ENCODE results near the gene SLC51B. TPM values are rescaled to one million over a fixed set of nuclear protein-coding genes. Genes with fewer than 3 reads are reported as not detected.

SLC51B gene
- total RNA-seq, 1 experiment from 2014 or later: not detected

DNA sequence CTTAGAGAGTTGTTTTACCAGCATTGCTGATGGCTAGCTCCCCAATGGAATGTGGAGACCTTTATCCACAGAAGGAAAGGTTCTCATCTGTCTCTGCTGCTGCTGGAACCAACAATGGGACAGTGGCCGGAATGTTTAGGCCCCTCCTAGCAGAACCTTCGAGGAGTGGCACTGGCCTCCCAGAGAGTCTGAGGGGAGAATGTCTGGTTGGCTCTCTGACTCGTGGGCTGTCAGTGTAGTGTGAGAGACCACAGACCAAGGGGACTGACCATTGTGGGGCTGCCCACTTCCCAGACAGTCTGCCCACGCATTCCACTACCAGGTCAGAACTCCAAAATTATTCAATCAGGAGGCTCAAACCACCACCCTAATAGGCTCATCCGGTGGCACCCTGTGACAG lies 17.5 kb downstream of the SLC51B start:
- Histone ChIP-seq H3K9me2 (ENCODE audit: insufficient read depth) (no peaks in the 10 kb centered on the region), H3K79me2 (ENCODE audit: insufficient read depth, low read length) (no peaks in the 10 kb centered on the region), H3K4me1 (ENCODE audit: control insufficient read depth in 1 of 2, insufficient read depth in 2 of 2, low read length in 2 of 2) (peaks cover 6 to 8% of the 10 kb centered on the region in 2 experiments), H3K9ac (ENCODE audit: low read length) (no peak overlapping the region), H3K36me3 (ENCODE audit: control insufficient read depth in 1 of 2, insufficient read depth in 2 of 2, low read length in 2 of 2) (no peaks in the 10 kb centered on the region), H3K27ac (ENCODE audit: low read depth, low read length) (no peak overlapping the region), H3K9me3 (ENCODE audit: control insufficient read depth in 1 of 2, insufficient read depth in 1 of 2, low read depth in 1 of 2, low read length in 2 of 2) (no peaks in the 10 kb centered on the region), H3K4me3 (replicated peaks in 1 of 2; ENCODE audit: low read depth in 1 of 2, low read length in 2 of 2) (no peak overlapping the region), H4K20me1 (ENCODE audit: insufficient read depth) (no peaks in the 10 kb centered on the region), H3K27me3 (ENCODE audit: insufficient read depth, low read length) (no peaks in the 10 kb centered on the region), H3K4me2 (ENCODE audit: low read length) (no peak overlapping the region), H2AFZ (ENCODE audit: low read depth, low read length, poor library complexity, severe bottlenecking) (no peak overlapping the region)
- DNase-seq (ENCODE audit: low read depth, low spot score) (no peak), ATAC-seq (no peak)
- TF ChIP-seq YY1 (IDR thresholded peaks at IDR 0.05; ENCODE audit: extremely low read depth, insufficient replicate concordance, low read depth, low read length) (no peak), FOSL1 (IDR thresholded peaks at IDR 0.05; ENCODE audit: low read depth) (no peak), EZH2phosphoT487 (IDR thresholded peaks at IDR 0.05; ENCODE audit: borderline replicate concordance) (no peak), EGR1 (IDR thresholded peaks at IDR 0.05; ENCODE audit: low read depth) (no peak), CEBPB (IDR thresholded peaks at IDR 0.05; ENCODE audit: low read depth) (no peak), SIN3A (IDR thresholded peaks at IDR 0.05; ENCODE audit: low read depth) (no peak), SP1 (IDR thresholded peaks at IDR 0.05; ENCODE audit: low read depth) (no peak), ZNF274 (IDR thresholded peaks at IDR 0.05; ENCODE audit: low read depth, low read length) (no peak), RAD21 (IDR thresholded peaks at IDR 0.05; ENCODE audit: low read depth) (no peak), EZH2 (IDR thresholded peaks at IDR 0.05) (no peak), TCF7L2 (IDR thresholded peaks at IDR 0.05; ENCODE audit: borderline replicate concordance, extremely low read depth, insufficient read depth, insufficient read length) (no peak), JUND (IDR thresholded peaks at IDR 0.05) (no peak), POLR2A (IDR thresholded peaks at IDR 0.05; ENCODE audit: borderline replicate concordance, extremely low read depth, insufficient read depth, insufficient read length) (no peak), SRF (IDR thresholded peaks at IDR 0.05; ENCODE audit: low read depth) (no peak), ELF1 (IDR thresholded peaks at IDR 0.05; ENCODE audit: borderline replicate concordance, low read depth) (no peak), ZFX (IDR thresholded peaks at IDR 0.05) (no peak)
- TF ChIP-seq, protein P1, sequence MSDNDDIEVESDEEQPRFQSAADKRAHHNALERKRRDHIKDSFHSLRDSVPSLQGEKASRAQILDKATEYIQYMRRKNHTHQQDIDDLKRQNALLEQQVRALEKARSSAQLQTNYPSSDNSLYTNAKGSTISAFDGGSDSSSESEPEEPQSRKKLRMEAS (IDR thresholded peaks at IDR 0.05): no peak
- TF ChIP-seq, protein P2, sequence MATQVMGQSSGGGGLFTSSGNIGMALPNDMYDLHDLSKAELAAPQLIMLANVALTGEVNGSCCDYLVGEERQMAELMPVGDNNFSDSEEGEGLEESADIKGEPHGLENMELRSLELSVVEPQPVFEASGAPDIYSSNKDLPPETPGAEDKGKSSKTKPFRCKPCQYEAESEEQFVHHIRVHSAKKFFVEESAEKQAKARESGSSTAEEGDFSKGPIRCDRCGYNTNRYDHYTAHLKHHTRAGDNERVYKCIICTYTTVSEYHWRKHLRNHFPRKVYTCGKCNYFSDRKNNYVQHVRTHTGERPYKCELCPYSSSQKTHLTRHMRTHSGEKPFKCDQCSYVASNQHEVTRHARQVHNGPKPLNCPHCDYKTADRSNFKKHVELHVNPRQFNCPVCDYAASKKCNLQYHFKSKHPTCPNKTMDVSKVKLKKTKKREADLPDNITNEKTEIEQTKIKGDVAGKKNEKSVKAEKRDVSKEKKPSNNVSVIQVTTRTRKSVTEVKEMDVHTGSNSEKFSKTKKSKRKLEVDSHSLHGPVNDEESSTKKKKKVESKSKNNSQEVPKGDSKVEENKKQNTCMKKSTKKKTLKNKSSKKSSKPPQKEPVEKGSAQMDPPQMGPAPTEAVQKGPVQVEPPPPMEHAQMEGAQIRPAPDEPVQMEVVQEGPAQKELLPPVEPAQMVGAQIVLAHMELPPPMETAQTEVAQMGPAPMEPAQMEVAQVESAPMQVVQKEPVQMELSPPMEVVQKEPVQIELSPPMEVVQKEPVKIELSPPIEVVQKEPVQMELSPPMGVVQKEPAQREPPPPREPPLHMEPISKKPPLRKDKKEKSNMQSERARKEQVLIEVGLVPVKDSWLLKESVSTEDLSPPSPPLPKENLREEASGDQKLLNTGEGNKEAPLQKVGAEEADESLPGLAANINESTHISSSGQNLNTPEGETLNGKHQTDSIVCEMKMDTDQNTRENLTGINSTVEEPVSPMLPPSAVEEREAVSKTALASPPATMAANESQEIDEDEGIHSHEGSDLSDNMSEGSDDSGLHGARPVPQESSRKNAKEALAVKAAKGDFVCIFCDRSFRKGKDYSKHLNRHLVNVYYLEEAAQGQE (IDR thresholded peaks at IDR 0.05; ENCODE audit: low read depth): no peak
- TF ChIP-seq, protein P3, sequence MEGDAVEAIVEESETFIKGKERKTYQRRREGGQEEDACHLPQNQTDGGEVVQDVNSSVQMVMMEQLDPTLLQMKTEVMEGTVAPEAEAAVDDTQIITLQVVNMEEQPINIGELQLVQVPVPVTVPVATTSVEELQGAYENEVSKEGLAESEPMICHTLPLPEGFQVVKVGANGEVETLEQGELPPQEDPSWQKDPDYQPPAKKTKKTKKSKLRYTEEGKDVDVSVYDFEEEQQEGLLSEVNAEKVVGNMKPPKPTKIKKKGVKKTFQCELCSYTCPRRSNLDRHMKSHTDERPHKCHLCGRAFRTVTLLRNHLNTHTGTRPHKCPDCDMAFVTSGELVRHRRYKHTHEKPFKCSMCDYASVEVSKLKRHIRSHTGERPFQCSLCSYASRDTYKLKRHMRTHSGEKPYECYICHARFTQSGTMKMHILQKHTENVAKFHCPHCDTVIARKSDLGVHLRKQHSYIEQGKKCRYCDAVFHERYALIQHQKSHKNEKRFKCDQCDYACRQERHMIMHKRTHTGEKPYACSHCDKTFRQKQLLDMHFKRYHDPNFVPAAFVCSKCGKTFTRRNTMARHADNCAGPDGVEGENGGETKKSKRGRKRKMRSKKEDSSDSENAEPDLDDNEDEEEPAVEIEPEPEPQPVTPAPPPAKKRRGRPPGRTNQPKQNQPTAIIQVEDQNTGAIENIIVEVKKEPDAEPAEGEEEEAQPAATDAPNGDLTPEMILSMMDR (IDR thresholded peaks at IDR 0.05 in 2 of 3, conservative IDR thresholded peaks at IDR 0.05 in 1 of 3; ENCODE audit: borderline replicate concordance in 1 of 3, insufficient read depth in 1 of 3, low read depth in 2 of 3, low read length in 2 of 3): no peak
- TF ChIP-seq, protein P4, sequence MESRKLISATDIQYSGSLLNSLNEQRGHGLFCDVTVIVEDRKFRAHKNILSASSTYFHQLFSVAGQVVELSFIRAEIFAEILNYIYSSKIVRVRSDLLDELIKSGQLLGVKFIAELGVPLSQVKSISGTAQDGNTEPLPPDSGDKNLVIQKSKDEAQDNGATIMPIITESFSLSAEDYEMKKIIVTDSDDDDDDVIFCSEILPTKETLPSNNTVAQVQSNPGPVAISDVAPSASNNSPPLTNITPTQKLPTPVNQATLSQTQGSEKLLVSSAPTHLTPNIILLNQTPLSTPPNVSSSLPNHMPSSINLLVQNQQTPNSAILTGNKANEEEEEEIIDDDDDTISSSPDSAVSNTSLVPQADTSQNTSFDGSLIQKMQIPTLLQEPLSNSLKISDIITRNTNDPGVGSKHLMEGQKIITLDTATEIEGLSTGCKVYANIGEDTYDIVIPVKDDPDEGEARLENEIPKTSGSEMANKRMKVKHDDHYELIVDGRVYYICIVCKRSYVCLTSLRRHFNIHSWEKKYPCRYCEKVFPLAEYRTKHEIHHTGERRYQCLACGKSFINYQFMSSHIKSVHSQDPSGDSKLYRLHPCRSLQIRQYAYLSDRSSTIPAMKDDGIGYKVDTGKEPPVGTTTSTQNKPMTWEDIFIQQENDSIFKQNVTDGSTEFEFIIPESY (IDR thresholded peaks at IDR 0.05; ENCODE audit: extremely low read depth, insufficient replicate concordance, low read length): no peak
- RAD21 ChIA-PET (ENCODE audit: low non-redundant PET in 1 of 2, low total read pairs in 2 of 2, uncharacterized antibody in 2 of 2, unreplicated experiment in 2 of 2): no interaction called here
- BruUV-seq (replicated peaks): no TSS peak
- intact Hi-C loops (cut with micrococcal nuclease): no loop called here
- CTCF ChIA-PET: interaction anchor here (1.5 kb wide), 1 partner anchor 9 kb away, joined by 3 read pairs; no protein-coding TSS in a partner anchor
- POLR2A ChIA-PET: no interaction called here

All from HCT116 (cell line).